ENCODE results near the gene CD300LG.

GRCh38 chr17:43817826-43818225, 29.1 kb upstream of the CD300LG start:
- TF ChIP-seq POLR2A (IDR thresholded peaks at IDR 0.05) (no peak), POLR2AphosphoS5 (IDR thresholded peaks at IDR 0.05) (no peak)
- TF ChIP-seq, protein P1, sequence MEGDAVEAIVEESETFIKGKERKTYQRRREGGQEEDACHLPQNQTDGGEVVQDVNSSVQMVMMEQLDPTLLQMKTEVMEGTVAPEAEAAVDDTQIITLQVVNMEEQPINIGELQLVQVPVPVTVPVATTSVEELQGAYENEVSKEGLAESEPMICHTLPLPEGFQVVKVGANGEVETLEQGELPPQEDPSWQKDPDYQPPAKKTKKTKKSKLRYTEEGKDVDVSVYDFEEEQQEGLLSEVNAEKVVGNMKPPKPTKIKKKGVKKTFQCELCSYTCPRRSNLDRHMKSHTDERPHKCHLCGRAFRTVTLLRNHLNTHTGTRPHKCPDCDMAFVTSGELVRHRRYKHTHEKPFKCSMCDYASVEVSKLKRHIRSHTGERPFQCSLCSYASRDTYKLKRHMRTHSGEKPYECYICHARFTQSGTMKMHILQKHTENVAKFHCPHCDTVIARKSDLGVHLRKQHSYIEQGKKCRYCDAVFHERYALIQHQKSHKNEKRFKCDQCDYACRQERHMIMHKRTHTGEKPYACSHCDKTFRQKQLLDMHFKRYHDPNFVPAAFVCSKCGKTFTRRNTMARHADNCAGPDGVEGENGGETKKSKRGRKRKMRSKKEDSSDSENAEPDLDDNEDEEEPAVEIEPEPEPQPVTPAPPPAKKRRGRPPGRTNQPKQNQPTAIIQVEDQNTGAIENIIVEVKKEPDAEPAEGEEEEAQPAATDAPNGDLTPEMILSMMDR (IDR thresholded peaks at IDR 0.05): no peak

Measured in prostate gland (tissue), 2 donors.